NCI-H1417 treated with DMSO at 0.1 percent for 48 hours (cell line): Measurements from ENCODE around the gene PRKG2.
"Not testable (repeated sequence)": the region's sequence is repeated elsewhere in the genome, so short reads cannot be mapped to it uniquely, and the experiment has no call there.

Experiments
- DNase-seq: peaks from one replicate; lab custom pipeline; 2025; lab: John Stamatoyannopoulos, UW

The PRKG2 gene

GRCh38 chr4:81214881-81215868 lies at the start of gene PRKG2:
Gene PRKG2 (minus strand): TSS chr4:81215222. CDS start chr4:81205047, 10,175 bp downstream.
- DNase-seq = no peak

- DNase-seq = no peak
These were observed 45.5 kb upstream of the PRKG2 start for GRCh38 chr4:81260443-81261101.

GRCh38 chr4:81258841-81259550 lies 44.0 kb upstream of the PRKG2 start:
- no peak for DNase-seq

- DNase-seq = no peak
These were observed 42.8 kb upstream of the PRKG2 start for GRCh38 chr4:81257816-81258215.

- DNase-seq = no peak
These were observed 42.0 kb upstream of the PRKG2 start for GRCh38 chr4:81257021-81257420.

- no peak for DNase-seq
These were observed 41.3 kb upstream of the PRKG2 start for GRCh38 chr4:81256059-81256970.

- DNase-seq = no peak
These were observed 40.5 kb upstream of the PRKG2 start for GRCh38 chr4:81255524-81255923.

GRCh38 chr4:81250430-81250829 lies 35.4 kb upstream of the PRKG2 start:
- no peak for DNase-seq

GRCh38 chr4:81245218-81246009 lies 30.4 kb upstream of the PRKG2 start:
- DNase-seq = no peak

- DNase-seq = no peak
These were observed 22.8 kb upstream of the PRKG2 start for GRCh38 chr4:81237791-81238190.

GRCh38 chr4:81235982-81236749 lies 21.1 kb upstream of the PRKG2 start:
- DNase-seq = no peak

- DNase-seq = no peak
These were observed 12.9 kb upstream of the PRKG2 start for GRCh38 chr4:81227968-81228367.

GRCh38 chr4:81227138-81227537 lies 12.1 kb upstream of the PRKG2 start:
- DNase-seq = no peak

GRCh38 chr4:81225252-81225651 lies 10.2 kb upstream of the PRKG2 start:
- no peak for DNase-seq

GRCh38 chr4:81222082-81222472 lies 7.1 kb upstream of the PRKG2 start:
- DNase-seq = not testable (repeated sequence)

- no peak for DNase-seq
These were observed 6.5 kb upstream of the PRKG2 start for GRCh38 chr4:81221303-81222081.

- DNase-seq = no peak
These were observed 5.2 kb upstream of the PRKG2 start for GRCh38 chr4:81220271-81220670.

- no peak for DNase-seq
These were observed 3.2 kb upstream of the PRKG2 start for GRCh38 chr4:81218206-81218605.

- no peak for DNase-seq
These were observed 2.8 kb upstream of the PRKG2 start for GRCh38 chr4:81217779-81218178.
